Spinal cord (tissue), 10 donors: ENCODE measurements around the gene PEAK1. TPM values are rescaled to one million over a fixed set of nuclear protein-coding genes. Genes with fewer than 3 reads are reported as not detected.

Experiments used
- DNase-seq, 6 donors: peaks; one replicate each; pipeline versions ENCODE4 v3.0.0 to v3.0.0-alpha.2; 2013 to 2015; ENCODE audit warnings: low spot score in 6 of 6, low read depth in 4 of 6
- H3K27ac ChIP-seq: one replicate; pipeline ENCODE4 v1.5.1; 2013; ENCODE audit warnings: low read depth, low read length, control low read depth
- H3K27me3 ChIP-seq: one replicate; pipeline ENCODE4 v1.6.1; 2013; ENCODE audit warnings: low read length; ENCODE audit not compliant: control insufficient read depth, insufficient read depth
- H3K36me3 ChIP-seq: one replicate; pipeline ENCODE4 v1.6.1; 2013; ENCODE audit warnings: low read length; ENCODE audit not compliant: control insufficient read depth, insufficient read depth
- H3K4me1 ChIP-seq: one replicate; pipeline ENCODE4 v1.6.1; 2013; ENCODE audit warnings: low read length; ENCODE audit not compliant: control insufficient read depth, insufficient read depth
- H3K4me3 ChIP-seq: one replicate; pipeline ENCODE4 v1.5.1; 2013; ENCODE audit warnings: low read depth, low read length, control low read depth
- H3K9me3 ChIP-seq: one replicate; pipeline ENCODE4 v1.6.1; 2013; ENCODE audit warnings: low read length; ENCODE audit not compliant: control insufficient read depth, insufficient read depth
- WGBS: methylation state at CpG from one replicate; pipeline ENCODE4 v1.1.5; 2013; ENCODE audit warnings: missing lambda C conversion rate; ENCODE audit not compliant: insufficient coverage; 5-methylcytosine and 5-hydroxymethylcytosine counted together
- polyA plus RNA-seq, 2 donors: library from polyadenylated mRNA; unstranded; fragments of 120-200 nt; gene quantifications; one replicate each; pipeline ENCODE4 v1.2.1, GENCODE V29; 2013; ENCODE audit not compliant: insufficient read length in 2 of 2
- total RNA-seq, 2 donors: library from RNA; depleted of rRNA in 1 of 2; stranded (reverse); fragments of 120-200 nt in 1 of 2; fragments of >200 nt in 1 of 2; gene quantifications; one replicate each; pipeline versions ENCODE4 v1.2.3 to v1.2.4, GENCODE V29; 2013 to 2014
- donor health status: healthy.

The PEAK1 gene
- total and polyA plus RNA-seq, 4 donors: 28.2 to 60.0 (median 36.2) TPM

DNA sequence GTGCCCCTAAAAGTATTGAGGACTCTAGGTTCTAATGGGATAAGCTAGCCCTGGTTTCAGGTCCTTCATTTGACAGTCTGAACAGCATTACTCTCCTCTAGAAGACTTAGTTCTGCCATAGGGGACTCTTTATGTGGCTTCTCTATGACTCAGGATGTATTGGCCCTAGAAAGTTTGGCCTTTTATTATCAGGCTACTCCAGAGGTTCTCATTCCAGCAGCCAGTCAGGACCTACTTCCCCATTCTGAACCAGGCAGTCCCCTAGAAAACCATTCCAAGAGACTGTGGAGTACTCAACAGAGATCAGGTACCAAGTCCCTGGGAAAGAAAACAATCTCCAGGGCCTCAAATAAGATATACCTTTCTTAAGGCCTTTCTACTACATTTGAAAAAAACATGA lies 191.1 kb downstream of the PEAK1 start:
- H3K9me3 ChIP-seq: no peaks in the 10 kb centered on the region
- no peak overlapping the region for H3K27ac ChIP-seq
- H3K36me3 ChIP-seq: no peaks in the 10 kb centered on the region
- no peak for DNase-seq
- no peaks in the 10 kb centered on the region for H3K27me3 ChIP-seq
- no peaks in the 10 kb centered on the region for H3K4me1 ChIP-seq
- no peak overlapping the region for H3K4me3 ChIP-seq

DNA sequence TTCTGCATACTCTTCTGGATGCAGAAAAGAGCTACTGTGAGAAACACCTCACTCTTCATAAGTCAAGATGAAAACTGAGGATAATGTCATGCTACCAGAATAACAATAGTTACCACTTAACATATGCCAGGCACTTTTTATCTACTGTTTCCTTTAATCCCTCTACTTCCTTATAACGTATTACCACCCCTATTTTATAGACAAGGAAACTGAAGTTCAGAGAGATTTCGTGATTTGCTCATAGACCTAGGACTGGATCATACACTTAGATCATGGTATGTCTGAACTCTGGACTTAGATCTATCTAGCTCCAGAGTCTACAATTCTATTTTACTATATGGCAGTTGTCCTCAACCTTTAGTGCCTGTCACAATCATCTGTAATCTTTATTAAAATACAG lies 193.3 kb downstream of the PEAK1 start:
- no peak overlapping the region for H3K4me3 ChIP-seq
- no peaks in the 10 kb centered on the region for H3K36me3 ChIP-seq
- WGBS: no CpG with 5 or more reads among the region's 2 CpGs
- no peak for DNase-seq
- no peaks in the 10 kb centered on the region for H3K4me1 ChIP-seq
- H3K27ac ChIP-seq: no peak overlapping the region
- no peaks in the 10 kb centered on the region for H3K27me3 ChIP-seq
- H3K9me3 ChIP-seq: no peaks in the 10 kb centered on the region

DNA sequence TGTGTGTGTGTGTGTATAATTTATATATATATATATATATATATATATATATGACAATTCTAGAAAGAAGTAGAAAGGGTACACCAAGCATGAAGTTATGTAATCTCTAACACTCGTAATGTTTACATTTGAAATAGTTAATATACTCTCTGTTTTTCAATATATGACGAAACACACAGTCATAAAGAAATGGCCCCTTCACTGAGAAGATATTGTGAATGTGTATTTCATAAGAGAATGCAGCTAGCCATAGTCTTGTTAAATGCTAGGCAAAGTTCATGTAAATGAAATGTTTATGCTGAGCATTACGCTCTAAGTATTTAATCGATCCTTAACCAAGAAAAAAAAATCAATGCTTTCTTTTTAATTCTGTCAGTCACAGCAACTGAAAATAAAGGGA lies 194.3 kb downstream of the PEAK1 start:
- no CpG with 5 or more reads among the region's 4 CpGs for WGBS
- no peaks in the 10 kb centered on the region for H3K9me3 ChIP-seq
- no peak overlapping the region for H3K4me3 ChIP-seq
- H3K4me1 ChIP-seq: no peaks in the 10 kb centered on the region
- DNase-seq: no peak
- H3K27ac ChIP-seq: no peak overlapping the region
- no peaks in the 10 kb centered on the region for H3K36me3 ChIP-seq
- no peaks in the 10 kb centered on the region for H3K27me3 ChIP-seq

DNA sequence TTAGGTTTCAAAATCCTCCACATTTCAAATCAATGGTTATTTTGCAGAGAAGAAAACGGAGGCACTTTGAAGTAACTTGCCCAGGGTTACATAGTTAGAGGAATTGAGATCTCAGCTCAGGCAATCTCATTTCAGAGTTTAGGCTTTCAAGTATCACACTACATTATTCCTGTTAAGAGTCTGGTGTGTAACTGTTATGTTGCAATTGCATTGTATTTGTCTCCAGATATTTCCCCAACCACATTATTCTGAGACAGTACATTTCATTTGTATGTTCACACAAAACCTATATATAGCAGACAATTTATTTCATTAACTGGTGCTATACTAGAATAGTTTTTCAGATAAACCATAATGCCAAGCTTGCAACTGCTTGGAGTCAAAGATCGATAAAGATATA lies 194.8 kb downstream of the PEAK1 start:
- peak in 1 of 6 donors; percentile 28 for DNase-seq
- WGBS: no CpG with 5 or more reads among the region's 2 CpGs

DNA sequence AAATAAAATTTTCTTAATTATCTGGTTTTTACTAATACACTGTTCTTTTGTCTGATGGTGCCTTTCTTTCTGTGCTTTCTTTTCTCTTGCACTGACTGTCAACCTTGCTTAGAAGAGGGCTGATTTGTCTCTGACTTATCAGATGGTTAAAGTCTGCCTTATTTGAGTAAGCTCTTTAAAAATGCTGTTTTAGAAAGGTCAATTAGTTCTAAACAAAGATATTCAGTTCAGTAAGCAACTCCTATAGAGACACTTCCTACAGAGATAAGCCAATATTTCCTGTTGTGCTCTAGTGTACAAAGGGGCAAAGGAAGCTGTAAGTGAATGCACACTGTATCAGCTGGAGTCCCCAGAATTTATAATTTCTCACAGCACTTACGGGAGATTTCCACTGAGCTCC lies 195.6 kb downstream of the PEAK1 start:
- H3K9me3 ChIP-seq: no peaks in the 10 kb centered on the region
- no peak overlapping the region for H3K27ac ChIP-seq
- H3K4me1 ChIP-seq: no peaks in the 10 kb centered on the region
- no peaks in the 10 kb centered on the region for H3K36me3 ChIP-seq
- H3K27me3 ChIP-seq: no peaks in the 10 kb centered on the region
- H3K4me3 ChIP-seq: no peak overlapping the region
- WGBS: no CpG with 5 or more reads among the region's 1 CpG
- peak in 1 of 6 donors; percentile 77 for DNase-seq

More for the DNA sequence above, 194.8 kb downstream of the PEAK1 start:
- Histone ChIP-seq H3K36me3 (no peaks in the 10 kb centered on the region), H3K4me1 (no peaks in the 10 kb centered on the region), H3K9me3 (no peaks in the 10 kb centered on the region), H3K4me3 (no peak overlapping the region), H3K27ac (no peak overlapping the region), H3K27me3 (no peaks in the 10 kb centered on the region)

DNA sequence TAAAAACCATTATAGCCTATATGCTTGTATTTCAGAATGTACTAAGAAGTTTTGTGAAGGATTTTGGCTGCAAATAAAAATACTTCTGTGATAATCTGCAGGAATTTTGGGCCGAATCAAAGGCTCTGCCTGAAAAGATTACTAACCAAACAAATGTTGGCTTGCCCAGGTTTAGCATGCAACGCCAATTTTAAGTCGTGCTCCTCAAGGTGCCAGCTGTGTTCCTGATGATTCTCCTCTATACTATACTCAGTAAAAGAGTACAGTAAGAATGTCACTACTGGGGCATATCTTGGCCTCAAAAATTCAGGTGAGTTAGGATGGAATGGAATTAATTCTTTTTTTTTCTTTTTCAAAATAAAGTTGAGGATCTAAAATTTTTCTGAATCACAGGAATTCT lies 198.2 kb downstream of the PEAK1 start:
- no peak for DNase-seq

DNA sequence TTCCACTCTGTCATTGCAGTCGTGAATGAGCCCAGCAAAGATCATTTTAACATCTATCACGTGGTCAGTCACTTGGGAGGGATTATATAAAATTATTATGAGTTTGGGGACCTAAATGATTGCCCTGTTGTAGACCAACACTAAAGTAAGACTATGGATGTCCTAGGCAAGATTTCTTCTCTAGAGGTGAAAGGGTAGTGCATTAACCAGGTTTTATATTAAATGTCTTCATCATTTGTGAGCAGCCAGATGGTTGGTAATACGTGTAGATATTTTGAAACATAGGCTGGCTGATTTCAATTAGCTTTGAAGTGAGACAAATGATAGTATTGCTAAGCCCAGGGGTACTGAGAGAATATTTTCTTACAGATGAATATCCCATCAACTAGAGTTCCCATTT lies 198.7 kb downstream of the PEAK1 start:
- no peaks in the 10 kb centered on the region for H3K36me3 ChIP-seq
- DNase-seq: peak in 1 of 6 donors; percentile 83
- H3K27ac ChIP-seq: no peak overlapping the region
- no peaks in the 10 kb centered on the region for H3K9me3 ChIP-seq
- H3K4me3 ChIP-seq: no peak overlapping the region
- WGBS: no CpG with 5 or more reads among the region's 3 CpGs
- no peaks in the 10 kb centered on the region for H3K4me1 ChIP-seq
- no peaks in the 10 kb centered on the region for H3K27me3 ChIP-seq

More for the DNA sequence above, 198.2 kb downstream of the PEAK1 start:
- Histone ChIP-seq H3K36me3 (no peaks in the 10 kb centered on the region), H3K4me1 (no peaks in the 10 kb centered on the region), H3K9me3 (no peaks in the 10 kb centered on the region), H3K27ac (no peak overlapping the region), H3K4me3 (no peak overlapping the region), H3K27me3 (no peaks in the 10 kb centered on the region)
- WGBS: 100% methylated on average over 2 of the region's 3 CpGs

DNA sequence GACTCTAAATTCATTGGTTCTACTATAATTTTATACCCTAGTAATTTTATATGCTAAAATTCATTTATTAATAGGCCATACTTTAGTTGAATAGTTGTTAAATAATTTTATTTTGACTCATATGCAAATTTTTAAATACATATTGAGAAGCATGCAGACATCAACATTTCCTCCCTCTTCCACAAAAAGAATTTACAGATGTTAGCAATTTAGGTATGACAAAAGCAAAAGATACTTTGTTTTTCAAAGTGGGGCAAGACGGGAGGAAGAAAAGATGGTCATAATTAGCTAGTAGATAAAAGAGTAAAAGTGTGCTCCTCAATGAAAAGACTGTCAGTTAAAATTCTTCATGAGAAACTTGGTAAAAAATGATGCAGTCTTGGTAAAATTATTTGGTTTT lies 200.1 kb downstream of the PEAK1 start:
- DNase-seq: no peak
- Histone ChIP-seq H3K4me3 (no peak overlapping the region), H3K36me3 (no peaks in the 10 kb centered on the region), H3K9me3 (no peaks in the 10 kb centered on the region), H3K27me3 (no peaks in the 10 kb centered on the region), H3K27ac (no peak overlapping the region), H3K4me1 (no peaks in the 10 kb centered on the region)
- 100% methylated on average over 1 of the region's 1 CpG for WGBS

DNA sequence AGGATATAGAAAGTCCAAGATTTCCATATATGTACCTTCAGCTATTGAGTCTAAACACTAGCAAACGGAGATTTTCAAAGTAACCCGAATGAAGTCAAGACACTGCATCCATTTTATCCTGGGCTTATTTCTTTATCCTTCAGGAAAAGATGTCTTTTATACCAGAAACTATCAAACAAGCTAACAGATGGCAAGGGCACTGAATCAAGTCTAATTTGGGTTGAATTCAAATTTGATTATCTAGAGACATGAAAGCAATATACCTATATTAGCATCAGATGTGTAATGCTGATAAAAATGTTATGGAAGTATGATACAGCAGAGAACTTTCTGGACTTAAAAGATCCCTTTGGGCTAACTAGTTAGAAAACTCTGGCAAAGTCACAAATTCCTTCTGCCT lies 210.7 kb downstream of the PEAK1 start:
- H3K4me3 ChIP-seq: no peak overlapping the region
- WGBS: no CpG with 5 or more reads among the region's 2 CpGs
- no peaks in the 10 kb centered on the region for H3K4me1 ChIP-seq
- no peak overlapping the region for H3K27ac ChIP-seq
- H3K27me3 ChIP-seq: no peaks in the 10 kb centered on the region
- DNase-seq: peak in 2 of 6 donors; percentile 16 to 70
- peaks cover 3% of the 10 kb centered on the region for H3K9me3 ChIP-seq
- no peaks in the 10 kb centered on the region for H3K36me3 ChIP-seq

DNA sequence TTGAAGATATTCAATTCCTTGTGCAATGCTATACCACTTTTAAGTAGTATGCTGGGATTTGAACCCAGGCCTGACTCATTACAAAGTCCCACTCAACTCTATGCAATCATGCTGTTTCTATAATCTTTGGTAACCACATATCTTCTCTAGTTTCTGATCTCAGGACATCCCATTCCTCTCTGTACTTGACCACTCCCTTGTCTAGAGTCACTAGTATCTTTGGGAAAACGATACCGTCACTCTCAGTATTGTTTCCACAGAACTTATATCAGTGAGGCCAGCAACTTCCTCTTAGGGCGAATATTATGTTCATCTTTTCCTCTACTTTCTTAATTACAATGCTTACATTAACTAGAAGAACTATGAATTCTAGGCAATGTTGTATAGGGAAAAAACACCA lies 211.7 kb downstream of the PEAK1 start:
- H3K36me3 ChIP-seq: no peaks in the 10 kb centered on the region
- H3K27me3 ChIP-seq: no peaks in the 10 kb centered on the region
- H3K9me3 ChIP-seq: peaks cover 3% of the 10 kb centered on the region
- no peaks in the 10 kb centered on the region for H3K4me1 ChIP-seq
- no peak overlapping the region for H3K27ac ChIP-seq
- no peak overlapping the region for H3K4me3 ChIP-seq
- no CpG with 5 or more reads among the region's 3 CpGs for WGBS
- no peak for DNase-seq
